NCI-H146 treated with DMSO at 0.1 percent for 48 hours (cell line): ENCODE results near the gene FGFR2.
"Not testable (repeated sequence)": the region's sequence is repeated elsewhere in the genome, so short reads cannot be mapped to it uniquely, and the experiment has no call there.

Source experiments
- DNase-seq: peaks from one replicate; lab custom pipeline; 2025; ENCODE audit not compliant: unreplicated experiment; lab: John Stamatoyannopoulos, UW

FGFR2 gene

GRCh38 chr10:121525251-121526134 lies 72.8 kb downstream of the FGFR2 start:
- no peak for DNase-seq

- DNase-seq, result no peak
These were observed 74.0 kb downstream of the FGFR2 start for GRCh38 chr10:121524157-121524817.

GRCh38 chr10:121522831-121523230 lies 75.4 kb downstream of the FGFR2 start:
- DNase-seq, result no peak

- no peak for DNase-seq
These were observed 76.3 kb downstream of the FGFR2 start for GRCh38 chr10:121521794-121522556.

- DNase-seq, result not testable (repeated sequence)
These were observed 77.7 kb downstream of the FGFR2 start for GRCh38 chr10:121520526-121520925.

GRCh38 chr10:121519901-121520493 lies 78.2 kb downstream of the FGFR2 start:
- no peak for DNase-seq

- DNase-seq, result no peak
These were observed 78.8 kb downstream of the FGFR2 start for GRCh38 chr10:121519411-121519810.

GRCh38 chr10:121518333-121518732 lies 79.9 kb downstream of the FGFR2 start:
- DNase-seq, result no peak

GRCh38 chr10:121516093-121516865 lies 82.0 kb downstream of the FGFR2 start:
- no peak for DNase-seq

GRCh38 chr10:121514141-121514865 lies 83.9 kb downstream of the FGFR2 start:
- DNase-seq, result no peak

GRCh38 chr10:121511943-121512342 lies 86.3 kb downstream of the FGFR2 start:
- DNase-seq, result no peak

GRCh38 chr10:121511460-121511859 lies 86.8 kb downstream of the FGFR2 start:
- DNase-seq, result no peak

GRCh38 chr10:121510201-121510771 lies 88.0 kb downstream of the FGFR2 start:
- DNase-seq, result no peak

- no peak for DNase-seq
These were observed 88.4 kb downstream of the FGFR2 start for GRCh38 chr10:121509796-121510195.

- no peak for DNase-seq
These were observed 89.1 kb downstream of the FGFR2 start for GRCh38 chr10:121509112-121509511.

GRCh38 chr10:121503587-121504051 lies 94.6 kb downstream of the FGFR2 start:
- no peak for DNase-seq

- DNase-seq, result no peak
These were observed 96.4 kb downstream of the FGFR2 start for GRCh38 chr10:121501796-121502195.

- no peak for DNase-seq
These were observed 97.4 kb downstream of the FGFR2 start for GRCh38 chr10:121500701-121501332.
